Measurements from ENCODE around the gene SYNE4.

Gene SYNE4

GRCh38 chr19:36051236-36051635, 42.6 kb upstream of the SYNE4 start:
- Histone ChIP-seq H3K27ac (ENCODE audit: extremely low read depth, low read depth, low read length) (peak overlapping the region; percentile 28; the same call in 1 of the 2 replicates), H3K4me1 (ENCODE audit: control insufficient read depth, insufficient read depth, low read length) (peaks cover 24% of the 10 kb centered on the region), H3K9me3 (ENCODE audit: control insufficient read depth, insufficient read depth, low read depth, low read length) (no peaks in the 10 kb centered on the region; the same call in none of the 2 replicates), H3K36me3 (ENCODE audit: control insufficient read depth in 2 of 2, insufficient read depth in 1 of 2, low read length in 2 of 2) (peaks cover 3 to 47% of the 10 kb centered on the region in 2 experiments), H3K4me3 (ENCODE audit: low read depth, low read length) (no peak overlapping the region)
- CTCF ChIA-PET = interaction anchor here (0.6 to 1.8 kb wide), 6 partner anchors 9 to 174 kb away, joined by 3 to 6 read pairs (median 3); no protein-coding TSS in a partner anchor
- POLR2A ChIA-PET = interaction anchor here (0.6 kb wide), 2 partner anchors 72 to 1834 kb away, joined by 6 read pairs; no protein-coding TSS in a partner anchor
- TF ChIP-seq, protein P1, sequence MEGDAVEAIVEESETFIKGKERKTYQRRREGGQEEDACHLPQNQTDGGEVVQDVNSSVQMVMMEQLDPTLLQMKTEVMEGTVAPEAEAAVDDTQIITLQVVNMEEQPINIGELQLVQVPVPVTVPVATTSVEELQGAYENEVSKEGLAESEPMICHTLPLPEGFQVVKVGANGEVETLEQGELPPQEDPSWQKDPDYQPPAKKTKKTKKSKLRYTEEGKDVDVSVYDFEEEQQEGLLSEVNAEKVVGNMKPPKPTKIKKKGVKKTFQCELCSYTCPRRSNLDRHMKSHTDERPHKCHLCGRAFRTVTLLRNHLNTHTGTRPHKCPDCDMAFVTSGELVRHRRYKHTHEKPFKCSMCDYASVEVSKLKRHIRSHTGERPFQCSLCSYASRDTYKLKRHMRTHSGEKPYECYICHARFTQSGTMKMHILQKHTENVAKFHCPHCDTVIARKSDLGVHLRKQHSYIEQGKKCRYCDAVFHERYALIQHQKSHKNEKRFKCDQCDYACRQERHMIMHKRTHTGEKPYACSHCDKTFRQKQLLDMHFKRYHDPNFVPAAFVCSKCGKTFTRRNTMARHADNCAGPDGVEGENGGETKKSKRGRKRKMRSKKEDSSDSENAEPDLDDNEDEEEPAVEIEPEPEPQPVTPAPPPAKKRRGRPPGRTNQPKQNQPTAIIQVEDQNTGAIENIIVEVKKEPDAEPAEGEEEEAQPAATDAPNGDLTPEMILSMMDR (tag by site-specific recombination; IDR thresholded peaks at IDR 0.05) = peak; percentile 97
- TF ChIP-seq ZBTB26 (tag by site-specific recombination; optimal IDR thresholded peaks at IDR 0.05) (no peak), ZNF677 (tag by site-specific recombination; IDR thresholded peaks at IDR 0.05) (no peak), ZNF792 (tag by site-specific recombination; IDR thresholded peaks at IDR 0.05) (no peak), ZNF707 (tag by site-specific recombination; IDR thresholded peaks at IDR 0.05) (no peak), ZNF184 (tag by site-specific recombination; IDR thresholded peaks at IDR 0.05) (no peak), SCRT2 (tag by site-specific recombination; IDR thresholded peaks at IDR 0.05) (0 out of 2 replicates have a peak, but pooled peaks have one; percentile 41), IKZF3 (tag by site-specific recombination; IDR thresholded peaks at IDR 0.05) (0 out of 2 replicates have a peak, but pooled peaks have one; percentile 49), EGR2 (tag by site-specific recombination; IDR thresholded peaks at IDR 0.05; ENCODE audit: low read depth) (0 out of 2 replicates have a peak, but pooled peaks have one; percentile 25), PRDM1 (tag by site-specific recombination; IDR thresholded peaks at IDR 0.05) (no peak), ZNF148 (tag by site-specific recombination; IDR thresholded peaks at IDR 0.05; ENCODE audit: borderline replicate concordance) (no peak), ZNF654 (tag by site-specific recombination; IDR thresholded peaks at IDR 0.05; ENCODE audit: low read depth) (0 out of 2 replicates have a peak, but pooled peaks have one; percentile 16), ZNF501 (tag by site-specific recombination; IDR thresholded peaks at IDR 0.05) (no peak), ZNF423 (tag by site-specific recombination; IDR thresholded peaks at IDR 0.05) (no peak)
- TF ChIP-seq, protein P2, sequence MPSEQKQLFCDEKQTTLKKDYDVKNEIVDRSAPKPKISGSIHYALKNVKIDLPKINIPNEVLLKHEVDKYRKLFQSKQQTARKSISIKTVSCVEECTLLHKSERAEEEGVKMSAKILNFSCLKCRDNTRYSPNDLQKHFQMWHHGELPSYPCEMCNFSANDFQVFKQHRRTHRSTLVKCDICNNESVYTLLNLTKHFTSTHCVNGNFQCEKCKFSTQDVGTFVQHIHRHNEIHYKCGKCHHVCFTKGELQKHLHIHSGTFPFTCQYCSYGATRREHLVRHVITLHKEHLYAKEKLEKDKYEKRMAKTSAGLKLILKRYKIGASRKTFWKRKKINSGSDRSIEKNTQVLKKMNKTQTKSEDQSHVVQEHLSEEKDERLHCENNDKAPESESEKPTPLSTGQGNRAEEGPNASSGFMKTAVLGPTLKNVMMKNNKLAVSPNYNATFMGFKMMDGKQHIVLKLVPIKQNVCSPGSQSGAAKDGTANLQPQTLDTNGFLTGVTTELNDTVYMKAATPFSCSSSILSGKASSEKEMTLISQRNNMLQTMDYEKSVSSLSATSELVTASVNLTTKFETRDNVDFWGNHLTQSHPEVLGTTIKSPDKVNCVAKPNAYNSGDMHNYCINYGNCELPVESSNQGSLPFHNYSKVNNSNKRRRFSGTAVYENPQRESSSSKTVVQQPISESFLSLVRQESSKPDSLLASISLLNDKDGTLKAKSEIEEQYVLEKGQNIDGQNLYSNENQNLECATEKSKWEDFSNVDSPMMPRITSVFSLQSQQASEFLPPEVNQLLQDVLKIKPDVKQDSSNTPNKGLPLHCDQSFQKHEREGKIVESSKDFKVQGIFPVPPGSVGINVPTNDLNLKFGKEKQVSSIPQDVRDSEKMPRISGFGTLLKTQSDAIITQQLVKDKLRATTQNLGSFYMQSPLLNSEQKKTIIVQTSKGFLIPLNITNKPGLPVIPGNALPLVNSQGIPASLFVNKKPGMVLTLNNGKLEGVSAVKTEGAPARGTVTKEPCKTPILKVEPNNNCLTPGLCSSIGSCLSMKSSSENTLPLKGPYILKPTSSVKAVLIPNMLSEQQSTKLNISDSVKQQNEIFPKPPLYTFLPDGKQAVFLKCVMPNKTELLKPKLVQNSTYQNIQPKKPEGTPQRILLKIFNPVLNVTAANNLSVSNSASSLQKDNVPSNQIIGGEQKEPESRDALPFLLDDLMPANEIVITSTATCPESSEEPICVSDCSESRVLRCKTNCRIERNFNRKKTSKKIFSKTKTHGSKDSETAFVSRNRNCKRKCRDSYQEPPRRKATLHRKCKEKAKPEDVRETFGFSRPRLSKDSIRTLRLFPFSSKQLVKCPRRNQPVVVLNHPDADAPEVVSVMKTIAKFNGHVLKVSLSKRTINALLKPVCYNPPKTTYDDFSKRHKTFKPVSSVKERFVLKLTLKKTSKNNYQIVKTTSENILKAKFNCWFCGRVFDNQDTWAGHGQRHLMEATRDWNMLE (tag by site-specific recombination; conservative IDR thresholded peaks at IDR 0.05; ENCODE audit: low read depth) = no peak
- TF ChIP-seq, protein P3, sequence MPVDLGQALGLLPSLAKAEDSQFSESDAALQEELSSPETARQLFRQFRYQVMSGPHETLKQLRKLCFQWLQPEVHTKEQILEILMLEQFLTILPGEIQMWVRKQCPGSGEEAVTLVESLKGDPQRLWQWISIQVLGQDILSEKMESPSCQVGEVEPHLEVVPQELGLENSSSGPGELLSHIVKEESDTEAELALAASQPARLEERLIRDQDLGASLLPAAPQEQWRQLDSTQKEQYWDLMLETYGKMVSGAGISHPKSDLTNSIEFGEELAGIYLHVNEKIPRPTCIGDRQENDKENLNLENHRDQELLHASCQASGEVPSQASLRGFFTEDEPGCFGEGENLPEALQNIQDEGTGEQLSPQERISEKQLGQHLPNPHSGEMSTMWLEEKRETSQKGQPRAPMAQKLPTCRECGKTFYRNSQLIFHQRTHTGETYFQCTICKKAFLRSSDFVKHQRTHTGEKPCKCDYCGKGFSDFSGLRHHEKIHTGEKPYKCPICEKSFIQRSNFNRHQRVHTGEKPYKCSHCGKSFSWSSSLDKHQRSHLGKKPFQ (tag by site-specific recombination; IDR thresholded peaks at IDR 0.05) = 0 out of 2 replicates have a peak, but pooled peaks have one; percentile 13

Data from HEK293 (cell line).